NCI-H1048 (cell line): ENCODE results near the gene SLC35G3.
"Not testable (repeated sequence)": the region's sequence is repeated elsewhere in the genome, so short reads cannot be mapped to it uniquely, and the experiment has no call there.

ENCODE experiments used
- DNase-seq: peaks from one replicate; lab custom pipeline; 2025; lab: John Stamatoyannopoulos, UW

SLC35G3 gene

DNA sequence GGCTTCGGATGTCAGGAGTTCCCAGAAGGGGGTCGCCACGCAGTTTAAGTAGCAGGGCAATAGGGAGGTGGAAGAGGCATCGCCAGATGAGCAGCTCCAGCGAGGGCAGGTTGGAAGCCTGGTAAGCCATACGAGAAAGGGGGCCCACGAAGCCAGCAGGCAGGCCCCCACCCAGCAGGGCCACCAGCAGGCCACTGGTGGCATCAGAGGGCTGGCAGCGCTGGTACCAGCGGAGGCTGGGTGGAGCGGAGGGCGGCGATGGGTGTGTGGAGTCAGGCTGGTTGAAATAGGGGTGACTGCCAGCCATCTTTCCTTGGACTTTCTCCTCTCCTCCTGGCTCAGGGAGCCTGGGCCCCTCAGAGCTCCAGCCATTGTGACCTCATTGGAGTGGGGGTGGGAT is at the start of gene SLC35G3:
SLC35G3 (minus strand) TSS at position 393 of the 400 bp plus-strand sequence; CDS start at position 307, 86 bp downstream.
- DNase-seq: not testable (repeated sequence)

DNA sequence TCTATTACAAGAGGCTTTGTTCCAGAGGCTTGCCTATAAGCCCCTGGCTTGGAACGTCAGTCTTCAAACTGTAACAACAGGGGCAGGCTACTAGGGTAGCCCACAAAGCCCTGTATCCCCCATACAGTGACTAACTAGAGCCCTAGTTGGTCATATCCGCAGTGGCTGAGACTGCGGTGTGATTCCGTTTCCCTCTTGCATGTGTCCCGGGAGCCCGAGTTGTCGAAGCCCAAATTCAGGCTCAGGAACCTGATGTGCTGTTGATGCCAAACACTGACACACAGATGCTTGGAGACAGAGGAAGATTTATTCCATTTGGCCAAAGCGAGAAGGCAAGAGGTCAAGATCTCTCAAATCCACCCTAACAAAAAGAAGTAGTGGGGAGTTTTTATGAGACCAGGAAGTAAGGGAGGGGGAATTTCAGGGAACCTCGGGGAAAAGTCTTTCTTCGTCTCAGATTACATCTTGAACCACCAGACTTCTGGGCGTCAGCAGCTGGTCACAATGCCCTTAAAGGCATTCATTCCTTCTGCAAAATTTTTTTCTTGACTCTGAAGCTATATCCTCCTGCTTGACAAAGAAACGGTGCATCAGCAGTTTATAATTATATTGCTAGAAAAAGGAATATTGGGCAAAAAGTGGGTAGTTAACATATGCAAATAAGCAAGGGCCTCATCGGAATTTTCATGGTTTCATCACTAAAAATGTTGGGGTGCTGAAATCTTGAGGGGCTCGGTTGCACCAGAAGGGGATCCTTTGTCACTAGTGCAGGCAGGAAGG is 49.6 kb upstream of the SLC35G3 start:
- no peak for DNase-seq

DNA sequence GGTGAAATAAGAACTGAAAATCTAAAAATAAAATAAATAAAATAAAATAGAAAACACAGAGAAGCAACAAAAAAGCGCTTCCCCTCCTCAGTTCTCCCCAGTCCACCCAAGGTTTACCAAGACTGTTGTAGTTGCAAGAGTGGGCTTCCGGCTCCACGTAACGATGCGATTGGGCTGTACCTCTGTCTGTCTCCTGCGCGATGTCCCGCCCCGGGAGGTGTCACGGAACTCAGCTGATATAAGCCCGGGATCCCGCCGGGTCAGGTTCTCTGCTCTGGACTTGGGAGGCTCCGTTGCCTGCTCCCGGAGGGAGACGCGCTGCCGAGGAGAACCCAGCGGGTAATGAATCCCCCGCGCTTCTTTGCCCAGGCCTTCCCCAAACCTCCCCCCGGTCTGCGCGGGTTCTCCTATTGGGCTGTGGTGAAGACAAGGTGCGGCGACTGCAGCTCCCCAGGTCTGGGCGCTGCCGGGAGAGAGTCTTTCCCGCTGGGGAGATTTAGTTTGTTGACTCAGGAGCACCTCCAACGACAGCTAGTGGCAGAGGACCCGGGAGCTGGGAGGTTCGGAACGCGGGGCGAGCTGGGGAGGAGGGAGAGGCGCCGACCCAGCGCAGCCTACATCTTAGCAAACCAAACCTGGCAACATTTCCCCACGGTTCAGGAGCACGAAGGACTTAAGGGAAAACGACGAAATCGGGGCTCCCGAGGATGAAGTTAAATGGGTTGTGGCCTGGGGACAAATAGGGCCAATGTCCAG is 48.8 kb upstream of the SLC35G3 start, which contains the start of gene SLFN5:
SLFN5 (plus strand) TSS at position 268 of the 756 bp plus-strand sequence. CDS start 15,619 bp downstream, outside the sequence.
- peak; percentile 76 for DNase-seq

DNA sequence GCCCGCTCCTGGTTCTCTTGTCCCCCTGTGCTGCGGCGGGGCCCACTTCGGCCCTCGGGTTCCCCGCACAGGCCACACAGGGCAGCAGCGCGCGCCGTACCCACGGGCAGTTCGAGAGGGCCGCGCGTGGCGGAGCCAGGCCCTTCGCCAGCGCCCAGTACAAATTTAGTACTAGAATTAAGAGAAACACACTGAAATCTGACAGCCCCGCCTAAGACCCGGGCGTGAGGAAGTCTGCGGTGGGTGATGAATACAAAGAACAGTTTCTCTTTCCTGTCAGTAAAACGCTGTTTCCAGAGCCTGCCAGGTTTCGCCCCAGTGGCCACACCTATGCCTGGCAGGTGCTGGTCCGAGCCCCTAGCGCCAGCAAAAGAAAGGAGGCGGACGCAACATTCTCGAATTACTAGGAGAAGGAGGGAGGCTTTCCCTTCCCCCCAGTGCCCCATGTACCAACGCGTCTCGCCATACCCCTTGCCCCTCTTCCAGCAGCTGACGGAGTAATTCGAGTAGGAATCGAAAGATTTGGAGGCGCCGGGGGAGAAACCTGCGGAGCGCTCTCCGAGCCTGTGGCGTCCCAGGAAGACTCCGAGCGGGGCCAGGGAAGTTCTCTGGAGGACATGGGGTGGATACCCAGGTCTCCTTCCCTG is 48.1 kb upstream of the SLC35G3 start:
- no peak for DNase-seq

DNA sequence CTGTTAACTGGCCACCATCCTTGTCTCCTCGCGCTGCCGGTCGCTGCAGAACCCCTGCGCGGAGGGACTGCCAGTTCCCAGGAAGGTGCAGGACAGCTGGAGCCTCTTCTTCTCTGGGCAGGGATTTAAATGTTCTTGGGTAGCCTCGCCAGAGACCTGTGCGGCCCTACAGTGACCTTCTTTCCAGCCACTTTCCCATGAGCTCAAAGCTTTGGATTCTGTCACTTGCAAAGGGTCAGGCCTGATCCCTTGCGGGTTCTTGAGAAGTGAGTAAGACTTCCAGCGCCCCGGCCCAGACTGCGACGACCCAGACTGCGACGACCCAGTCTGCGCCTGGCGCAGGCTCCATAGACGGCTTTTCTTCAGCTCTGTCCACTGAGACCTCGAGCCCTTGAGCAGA is 47.3 kb upstream of the SLC35G3 start:
- DNase-seq: no peak

DNA sequence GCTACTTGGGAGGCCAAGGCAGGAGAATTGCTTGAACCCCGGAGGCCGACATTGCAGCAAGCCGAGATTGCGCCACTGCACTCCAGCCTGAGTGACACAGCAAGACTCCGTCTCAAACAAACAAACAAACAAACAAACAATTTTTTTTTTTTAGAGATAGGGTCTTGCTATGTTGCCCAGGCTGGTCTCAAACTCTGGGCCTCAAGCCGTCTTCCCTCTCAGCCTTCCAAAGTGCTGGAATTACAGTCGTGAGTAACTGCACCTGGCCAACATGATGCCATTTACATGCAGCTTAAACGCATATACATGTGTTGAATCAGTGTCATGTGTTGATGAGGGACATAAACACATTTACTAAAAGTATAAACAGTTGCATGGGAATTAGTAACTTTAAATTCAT is 46.7 kb upstream of the SLC35G3 start:
- DNase-seq: no peak

DNA sequence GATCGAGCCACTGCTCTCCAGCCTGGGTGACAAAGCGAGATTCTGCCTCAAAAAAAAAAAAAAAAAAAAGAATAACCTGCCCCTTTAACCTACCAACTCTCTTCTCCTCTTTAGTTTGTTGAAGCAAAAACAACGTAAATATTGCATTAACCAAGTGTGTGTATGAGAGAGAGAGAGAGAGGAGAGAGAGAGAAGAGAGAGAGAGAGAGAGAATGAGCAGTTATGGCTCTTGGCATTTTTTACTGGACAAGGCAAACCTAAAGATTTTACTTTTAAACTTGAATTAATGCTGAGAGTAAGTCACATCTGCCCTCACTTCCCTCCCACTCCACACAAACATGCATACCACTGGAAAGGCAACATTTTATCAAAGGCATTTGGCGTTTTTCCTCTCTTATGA is 45.6 kb upstream of the SLC35G3 start:
- no peak for DNase-seq

DNA sequence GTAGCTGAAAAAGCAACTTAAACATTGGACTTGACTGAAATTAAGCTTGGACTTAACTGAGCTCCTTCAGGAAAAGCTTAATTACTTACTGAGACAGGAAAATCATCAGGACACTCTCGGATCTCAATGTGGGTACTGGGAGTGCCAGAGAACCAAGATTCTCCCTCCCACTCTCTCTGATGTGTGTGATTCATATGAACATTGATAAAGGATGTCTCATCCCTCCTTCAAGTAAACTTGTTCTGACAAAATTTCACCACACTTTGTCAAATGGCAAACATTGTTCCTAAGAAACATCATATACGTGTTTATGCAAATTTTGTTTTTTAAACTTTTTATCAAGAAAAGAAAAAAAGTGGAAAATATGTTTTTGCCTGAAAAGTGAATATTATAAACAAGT is 44.6 kb upstream of the SLC35G3 start:
- no peak for DNase-seq

DNA sequence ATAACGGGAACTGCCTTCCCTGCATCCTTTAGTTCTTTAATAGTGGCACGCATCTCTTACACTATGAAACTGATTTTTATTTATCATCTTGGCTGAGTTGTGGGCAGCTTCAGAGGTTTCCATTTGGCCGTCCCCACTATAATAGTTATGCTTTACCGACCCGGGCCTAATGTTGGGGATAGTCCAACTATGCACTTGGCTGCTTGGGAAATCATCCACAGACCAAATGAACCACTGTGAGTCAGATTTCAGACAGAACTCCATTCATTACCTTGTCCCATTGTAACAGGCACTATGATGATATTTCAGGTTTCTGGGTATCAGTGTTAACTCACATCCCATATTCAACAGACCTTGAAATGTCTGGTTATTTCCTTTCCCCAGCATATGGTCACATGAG is 42.6 kb upstream of the SLC35G3 start:
- no peak for DNase-seq

DNA sequence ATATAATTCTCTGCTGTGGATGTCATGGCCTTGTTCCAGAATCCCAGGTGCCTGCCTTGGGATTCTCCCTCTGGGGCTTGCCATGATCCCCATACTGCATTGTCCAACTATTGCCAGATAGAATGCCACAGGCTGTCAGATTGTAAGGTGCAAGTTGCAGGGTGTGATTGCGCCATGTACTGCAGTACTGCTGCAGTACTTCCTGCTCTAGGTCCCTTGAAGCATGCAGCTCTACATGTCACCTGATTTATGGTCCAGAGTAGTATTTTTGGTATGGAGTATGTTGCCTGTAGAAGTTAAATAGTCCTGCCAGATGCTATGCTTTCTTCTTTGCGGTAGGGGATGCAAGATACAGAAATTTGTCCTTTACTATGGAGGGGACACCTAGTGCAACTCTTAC is 41.7 kb upstream of the SLC35G3 start:
- no peak for DNase-seq

DNA sequence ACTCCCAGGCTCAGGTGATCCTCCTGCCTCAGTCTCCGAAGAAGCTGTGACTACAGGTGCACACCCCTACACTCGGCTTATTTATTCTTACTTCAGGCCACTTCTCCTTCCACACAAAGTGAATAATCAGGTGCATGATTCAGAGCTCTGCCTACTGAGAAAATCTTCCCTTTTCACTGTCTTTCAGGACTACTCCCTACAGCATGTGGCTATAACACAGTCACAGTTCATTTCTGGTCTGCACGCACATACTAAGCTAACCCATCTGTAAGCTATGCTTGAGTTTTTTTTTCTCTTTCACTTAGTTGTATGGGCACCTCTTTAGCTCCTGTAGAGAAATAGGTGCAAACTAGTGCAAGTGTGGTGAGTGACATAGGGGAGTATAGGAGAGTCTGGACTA is 41.1 kb upstream of the SLC35G3 start:
- DNase-seq: no peak

DNA sequence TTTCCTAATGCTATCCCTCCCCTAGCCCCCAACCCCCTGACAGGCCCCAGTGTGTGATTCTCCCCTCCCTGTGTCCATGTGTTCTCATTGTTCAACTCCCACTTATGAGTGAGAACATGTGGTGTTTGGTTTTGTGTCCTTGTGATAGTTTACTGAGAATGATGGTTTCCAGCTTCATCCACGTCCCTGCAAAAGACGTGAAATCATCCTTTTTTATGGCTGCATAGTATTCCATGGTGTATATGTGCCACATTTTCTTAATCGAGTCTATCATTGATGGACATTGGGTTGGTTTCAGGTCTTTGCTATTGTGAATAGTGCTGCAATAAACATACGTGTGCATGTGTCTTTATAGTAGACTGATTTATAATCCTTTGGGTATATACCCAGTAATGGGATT is 40.1 kb upstream of the SLC35G3 start:
- not testable (repeated sequence) for DNase-seq

DNA sequence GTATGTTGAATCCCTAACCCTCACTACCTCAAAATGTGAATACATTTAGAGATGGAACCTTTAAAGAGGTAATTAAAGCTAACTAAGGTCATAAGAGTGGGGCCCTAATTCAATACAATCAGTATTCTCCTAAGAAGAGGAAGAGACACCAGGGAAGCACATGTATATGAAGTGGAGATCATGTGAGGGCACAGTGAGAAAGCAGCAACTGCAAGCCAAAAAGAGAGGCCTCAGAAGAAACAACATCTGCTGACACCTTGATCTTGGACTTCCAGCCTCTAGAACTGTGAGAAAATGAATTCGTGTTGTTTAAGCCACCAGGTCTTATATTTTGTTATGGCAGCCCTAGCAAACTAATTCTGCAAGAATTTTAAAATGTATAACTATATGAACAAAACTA is 35.4 kb upstream of the SLC35G3 start:
- DNase-seq: no peak

DNA sequence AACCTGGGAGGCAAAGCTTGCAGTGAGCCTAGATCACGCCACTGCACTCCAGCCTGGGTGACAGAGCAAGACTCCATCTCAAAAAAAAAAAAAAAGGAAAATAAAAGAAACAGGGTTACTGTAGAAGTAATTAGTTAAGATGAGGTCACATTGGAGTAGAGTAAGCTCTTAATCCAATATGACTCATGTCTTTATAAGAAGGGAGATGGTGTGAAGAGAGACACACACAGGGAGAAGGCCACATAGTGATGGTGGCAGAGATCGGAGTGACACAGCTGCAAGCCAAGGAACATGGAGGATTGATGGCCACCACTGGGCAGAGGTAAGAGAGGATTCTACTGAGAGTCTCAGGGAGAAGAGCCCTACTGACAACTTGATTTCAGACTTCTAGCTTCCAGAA is 33.4 kb upstream of the SLC35G3 start:
- DNase-seq: no peak

DNA sequence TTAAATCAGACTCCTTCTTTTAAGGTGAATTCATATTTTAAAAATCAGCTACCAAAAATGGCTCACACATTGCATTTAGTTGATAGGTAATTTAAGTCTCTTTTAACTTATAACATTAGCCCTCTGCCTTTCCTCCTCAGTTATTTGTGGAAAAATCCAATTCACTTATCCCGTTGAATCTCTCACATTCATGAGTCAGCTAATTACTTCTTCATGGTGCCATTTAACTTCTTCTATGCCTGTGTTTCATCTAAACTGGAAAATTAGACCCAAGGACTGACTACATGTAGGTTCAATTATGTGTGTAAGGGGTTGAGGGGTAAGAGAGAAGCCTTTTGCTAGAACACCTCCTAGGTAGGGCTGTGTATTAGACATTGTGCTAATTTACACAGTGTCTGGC is 30.2 kb upstream of the SLC35G3 start:
- DNase-seq: no peak

DNA sequence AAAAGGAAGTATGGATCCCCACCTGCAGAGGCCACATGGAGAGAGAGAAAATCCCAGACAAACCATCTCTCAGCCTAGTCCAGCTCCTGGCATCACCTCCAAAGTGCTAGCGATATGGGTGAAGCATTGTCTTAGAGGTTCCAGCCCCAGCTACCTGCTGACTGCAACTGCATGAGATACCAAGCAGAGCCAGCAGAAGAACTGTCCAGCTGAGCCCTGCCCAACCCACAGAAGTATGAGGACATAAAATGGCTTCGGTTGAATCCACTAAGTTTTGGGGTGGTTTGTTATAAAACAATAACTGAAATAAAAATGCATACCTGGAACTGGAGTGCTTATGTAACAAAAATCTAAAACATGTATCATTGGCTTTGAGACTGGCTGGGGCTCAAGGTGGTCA is 28.3 kb upstream of the SLC35G3 start:
- DNase-seq: no peak

DNA sequence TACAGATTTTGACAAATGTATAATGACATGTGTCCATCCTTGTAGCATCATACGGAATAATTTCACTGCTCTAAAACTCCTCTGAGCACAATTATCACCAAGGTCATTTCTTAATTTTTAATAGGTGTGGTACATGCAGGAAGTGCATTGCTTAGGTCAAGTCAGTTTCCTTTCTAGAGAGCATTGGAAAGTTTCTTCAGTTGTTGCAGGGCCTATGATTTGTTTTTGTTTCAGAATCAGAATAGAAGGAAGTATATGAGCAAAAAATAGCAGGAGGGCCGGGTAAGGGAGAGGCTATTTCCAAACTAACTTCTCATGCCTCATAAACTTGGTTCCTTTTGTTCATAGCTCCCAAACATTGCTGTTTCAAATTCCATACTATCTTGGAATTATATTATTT is 24.7 kb upstream of the SLC35G3 start:
- no peak for DNase-seq

DNA sequence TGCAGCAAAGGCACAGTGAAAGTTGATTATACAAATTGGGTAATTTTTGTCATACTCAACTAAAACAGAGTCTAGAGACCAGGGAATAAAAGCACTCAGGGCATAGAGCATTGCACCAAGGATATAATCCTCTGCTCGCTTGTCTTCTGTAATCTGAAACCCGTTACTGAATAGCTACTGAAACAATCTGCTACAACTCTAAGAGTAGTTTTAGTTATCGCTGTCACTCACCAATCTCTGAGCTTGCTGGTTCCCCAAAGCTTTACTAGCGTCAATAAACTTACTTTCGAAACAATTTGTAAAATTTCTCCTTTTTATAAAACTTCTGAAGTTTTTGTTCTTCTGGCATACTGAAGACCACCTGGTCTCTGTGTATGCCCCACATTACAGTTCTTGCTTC is 22.9 kb upstream of the SLC35G3 start:
- no peak for DNase-seq

DNA sequence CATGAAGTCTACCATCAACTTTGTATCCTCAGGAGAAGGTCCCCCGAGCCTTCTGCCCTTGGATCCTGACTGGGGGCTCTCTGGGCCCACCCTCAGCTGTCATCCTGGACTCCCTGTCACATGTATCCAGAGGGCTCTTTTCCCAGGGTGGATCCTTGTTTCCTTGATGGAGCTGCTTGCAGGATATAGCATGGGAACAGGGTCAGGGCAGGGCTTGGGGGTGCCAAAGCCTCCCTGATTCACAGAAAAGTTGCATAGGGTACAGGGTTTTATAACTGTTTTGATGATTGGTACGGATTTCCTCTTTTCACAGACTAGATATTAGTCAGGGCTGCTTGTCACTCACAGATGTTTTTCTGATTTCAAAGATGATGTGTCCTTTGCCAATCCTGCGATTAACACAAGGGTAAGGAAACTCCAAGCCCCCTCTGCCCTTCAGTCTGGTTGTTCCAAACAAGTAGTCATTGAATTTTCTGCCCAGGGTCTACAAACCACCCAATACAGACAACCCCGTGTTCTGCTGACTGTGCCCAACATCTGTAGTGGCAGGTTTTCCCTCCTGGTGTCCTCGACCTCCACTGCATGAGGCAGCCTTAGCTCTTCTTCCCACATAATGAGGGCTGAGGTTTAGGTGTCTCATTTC is 20.6 kb upstream of the SLC35G3 start:
- no peak for DNase-seq

DNA sequence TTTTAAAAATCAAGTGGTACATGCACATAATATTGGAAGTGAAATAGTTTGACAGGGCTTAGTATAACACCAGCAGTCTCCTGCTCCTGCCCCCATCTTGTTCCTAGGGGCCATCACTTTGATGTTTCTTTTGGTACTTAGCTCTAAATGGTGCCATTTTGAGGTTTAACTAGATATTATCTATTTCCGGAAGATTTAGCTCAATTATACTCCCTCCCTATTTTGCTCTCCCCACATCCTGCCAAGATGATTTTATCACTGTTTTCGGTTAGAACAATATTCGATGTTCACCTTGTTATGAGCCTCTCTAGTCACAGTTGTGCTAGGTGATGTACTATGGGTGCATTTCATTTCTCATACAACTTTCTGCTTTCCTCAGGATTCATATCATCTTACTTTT is 20.0 kb upstream of the SLC35G3 start:
- DNase-seq: no peak

DNA sequence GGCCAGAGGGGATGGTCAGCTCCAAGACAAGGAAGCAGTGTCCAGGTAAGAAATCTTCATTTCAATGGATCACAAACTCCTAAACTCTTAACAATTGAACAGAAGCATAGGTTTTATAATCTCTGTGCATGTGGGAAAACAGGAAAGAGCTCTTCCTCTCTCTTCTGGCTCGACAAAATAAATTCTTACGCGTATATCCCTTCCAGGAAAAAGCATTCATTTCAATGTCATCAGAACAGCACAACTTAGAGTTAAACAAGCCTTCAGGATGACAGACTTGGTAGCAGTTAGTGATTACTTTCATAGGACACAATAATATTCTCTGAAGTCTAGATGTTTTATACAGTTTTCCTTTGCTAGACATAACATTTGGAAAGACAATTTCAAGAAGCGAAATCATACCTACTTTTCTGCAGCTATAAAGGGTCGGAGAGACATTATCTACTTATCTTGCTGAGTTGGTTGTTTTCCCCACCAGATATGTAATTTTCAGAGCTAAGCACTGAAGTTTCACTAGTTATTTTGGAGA is 19.3 kb upstream of the SLC35G3 start:
- DNase-seq: no peak

DNA sequence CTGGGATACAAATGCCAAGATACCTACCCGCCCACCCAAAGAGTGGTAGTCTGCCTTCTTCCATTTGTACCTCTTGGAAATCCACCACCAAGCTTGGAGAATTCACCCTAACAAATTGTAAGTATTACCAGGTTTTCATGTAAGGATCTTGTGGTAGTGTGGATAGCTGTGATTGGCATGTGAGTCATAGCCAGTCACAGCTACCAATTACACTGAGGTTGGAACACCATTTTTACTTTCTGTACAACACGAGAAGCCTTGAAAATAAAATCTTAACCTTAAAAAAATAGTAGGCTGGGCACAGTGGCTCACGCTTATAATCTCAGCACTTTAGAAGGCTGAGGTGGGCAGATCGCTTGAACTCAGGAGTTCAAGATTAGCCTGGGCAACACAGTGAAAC is 18.5 kb upstream of the SLC35G3 start:
- no peak for DNase-seq
